ENCODE data around the gene ADGRA1.

- no peak for TF ChIP-seq CTCF (IDR thresholded peaks at IDR 0.05)
- no peak for TF ChIP-seq POLR2A (IDR thresholded peaks at IDR 0.05)
These were observed 17.3 kb upstream of the ADGRA1 start for GRCh38 chr10:133070405-133070804.
